ENCODE data around the gene ARID1B.
"Not testable (repeated sequence)": the region's sequence is repeated elsewhere in the genome, so short reads cannot be mapped to it uniquely, and the experiment has no call there.

Gene ARID1B

DNA sequence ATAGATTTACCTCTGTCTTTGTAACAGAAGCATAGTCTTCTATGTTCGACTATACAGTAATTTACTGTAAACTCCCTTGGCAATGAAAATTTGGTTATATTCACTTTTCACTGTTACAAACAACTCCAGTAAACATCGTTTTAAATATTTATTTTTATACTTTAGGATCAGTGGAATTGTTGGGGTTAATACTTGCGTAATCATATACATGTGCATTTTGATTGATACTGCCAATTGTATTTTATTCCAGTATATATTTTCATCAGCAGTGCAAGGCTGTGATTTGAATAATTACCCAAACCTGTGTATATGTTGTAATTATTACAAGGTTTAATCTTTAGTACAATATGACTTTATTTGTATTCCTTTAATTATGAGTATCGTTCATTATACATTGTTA, 255.7 kb downstream of the ARID1B start:
- DNase-seq, result no peak

DNA sequence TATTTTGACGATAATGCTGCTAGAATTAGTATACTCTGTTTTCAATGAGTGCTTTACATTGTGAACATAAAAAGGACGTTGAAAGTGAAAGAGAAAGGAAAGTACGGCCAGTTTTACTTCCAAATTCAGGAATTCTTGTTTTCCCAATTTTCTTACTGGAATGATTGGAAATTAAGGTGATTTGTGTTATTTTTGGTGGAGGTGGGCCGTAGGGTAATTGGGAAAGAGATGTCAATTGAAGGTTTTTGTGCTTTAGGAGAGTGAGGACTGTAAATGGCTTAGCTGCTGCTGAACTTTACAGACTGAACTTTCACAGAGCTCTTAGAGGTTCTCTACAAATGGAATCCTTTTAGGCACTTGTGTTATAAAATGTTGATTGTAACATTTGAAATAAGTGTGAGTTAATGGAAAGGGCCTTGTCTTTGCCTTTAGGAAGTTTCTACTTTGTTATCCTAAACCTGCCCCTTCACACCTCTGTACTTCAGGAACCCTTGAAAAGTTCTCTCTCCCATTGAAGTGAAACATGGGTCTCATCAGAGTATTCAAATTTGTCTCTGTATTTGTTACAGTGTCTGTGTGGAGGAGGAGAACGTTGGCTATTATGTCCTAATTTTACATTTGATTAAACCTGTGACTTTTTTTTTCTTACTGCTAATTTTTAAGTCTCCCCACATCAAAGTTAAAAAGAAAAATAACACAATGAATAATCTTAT, 256.4 kb downstream of the ARID1B start:
- DNase-seq, result no peak

DNA sequence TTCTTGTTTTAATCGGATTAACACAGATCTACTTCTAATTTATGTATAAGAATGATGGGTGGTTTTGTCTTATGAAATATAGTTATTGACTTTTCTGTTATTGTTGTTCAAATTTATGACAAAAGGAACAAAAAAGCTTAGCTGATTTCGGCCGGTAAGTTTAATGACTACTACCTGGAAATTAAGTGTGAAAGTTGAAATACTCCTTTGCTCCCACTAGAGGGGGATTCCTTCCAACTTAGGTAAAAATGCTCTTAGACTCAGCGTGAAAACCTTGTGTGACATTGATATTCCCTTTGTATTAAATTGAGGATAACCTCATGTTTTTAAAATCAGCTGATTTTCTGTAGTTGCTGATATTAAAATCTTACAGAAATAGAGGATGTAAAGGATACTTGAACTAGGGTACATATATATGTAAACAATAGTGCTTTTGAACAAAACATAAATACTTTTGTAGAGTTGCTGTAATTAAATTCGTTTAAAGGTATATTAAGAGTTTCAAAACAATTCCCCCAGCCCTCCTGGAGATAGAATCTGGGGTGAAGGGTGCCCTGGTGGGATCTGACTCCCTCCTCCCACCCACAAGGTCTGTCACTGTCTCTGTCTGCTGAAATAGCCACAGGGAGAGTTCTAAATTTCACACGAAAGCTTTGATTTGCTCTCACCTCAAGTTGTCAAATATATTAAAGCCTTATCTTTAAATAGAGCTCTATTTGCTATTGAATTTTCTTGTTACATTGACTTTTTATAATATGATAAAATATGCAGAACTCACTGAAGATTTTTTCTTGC, 257.5 kb downstream of the ARID1B start:
- DNase-seq, result no peak

DNA sequence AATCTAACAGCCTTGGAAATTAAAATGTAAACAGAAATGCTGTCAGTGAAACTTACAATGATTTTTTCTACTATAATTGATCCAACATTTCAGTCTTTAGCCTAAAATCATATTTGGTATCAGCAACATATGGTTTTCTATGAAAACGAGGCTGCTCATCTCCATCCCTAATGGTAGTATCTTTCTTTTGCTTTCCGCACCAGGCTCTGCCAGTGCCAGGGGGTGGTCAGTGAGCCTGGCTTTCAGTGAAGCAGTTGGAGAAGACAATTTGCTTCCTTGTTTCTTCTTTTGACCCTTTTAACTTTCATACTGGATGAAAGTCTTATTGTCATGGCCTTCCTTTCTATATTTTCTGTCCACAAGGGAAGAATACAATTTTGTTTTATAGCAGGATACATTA, 258.4 kb downstream of the ARID1B start:
- no peak for DNase-seq

DNA sequence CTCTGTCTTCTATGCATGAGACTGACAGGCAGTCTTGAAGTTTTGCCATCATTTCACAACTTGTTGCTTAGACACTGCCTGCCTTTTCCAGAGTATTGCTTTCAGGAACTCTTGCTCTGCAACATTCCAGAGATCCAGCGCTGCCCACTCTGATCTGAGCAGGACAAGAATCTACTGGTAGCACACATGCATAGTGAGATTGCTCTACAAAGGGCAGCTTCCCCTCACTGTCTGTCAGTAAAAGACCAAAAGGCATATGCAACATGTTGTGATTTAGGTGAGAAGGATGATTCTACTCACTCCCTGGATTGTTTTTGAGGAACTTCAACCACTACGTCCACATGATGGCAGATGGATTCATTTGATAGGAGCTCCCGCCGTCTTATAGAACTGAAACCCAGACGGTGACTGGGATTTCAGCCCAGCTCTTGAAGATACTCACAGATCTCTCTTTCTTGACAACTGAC, 259.1 kb downstream of the ARID1B start:
- DNase-seq, result no peak

DNA sequence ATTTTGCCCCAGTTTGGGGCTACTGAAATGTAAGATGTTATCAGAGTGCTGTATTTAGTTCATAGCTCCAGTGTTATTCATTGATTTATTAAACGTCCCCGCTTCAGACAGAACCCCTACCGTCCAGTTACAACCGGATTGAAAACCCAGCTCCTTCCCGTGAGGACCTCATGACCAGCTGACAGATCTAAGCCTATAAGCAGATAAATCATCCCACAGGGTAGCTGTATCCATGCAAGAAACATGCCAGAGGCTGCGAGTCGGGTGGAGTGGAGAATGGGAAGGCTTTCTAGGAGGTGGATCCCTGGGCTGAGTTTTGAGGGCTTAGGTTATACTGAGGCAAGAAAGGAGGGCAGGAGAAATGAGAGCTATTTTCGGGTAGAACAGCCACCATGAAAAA, 260.0 kb downstream of the ARID1B start:
- no peak for DNase-seq

DNA sequence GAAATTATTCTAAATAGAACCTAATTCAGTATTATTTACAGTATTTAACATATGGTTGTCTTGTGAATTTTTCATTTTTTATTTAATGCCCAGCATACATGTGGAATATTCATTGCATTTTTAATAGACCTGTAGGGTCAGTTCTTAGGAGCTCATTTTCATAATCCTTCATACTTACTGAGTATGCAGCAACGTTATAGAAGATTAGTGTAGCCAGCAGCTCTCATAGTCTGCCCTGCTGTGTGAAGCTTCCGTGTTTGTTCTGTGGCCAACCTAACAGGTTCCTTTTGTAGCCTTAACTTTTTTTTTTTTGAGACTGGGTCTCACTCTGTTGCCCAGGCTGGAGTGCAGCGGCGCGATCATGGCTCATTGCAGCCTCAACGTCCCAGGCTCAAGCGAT, 261.4 kb downstream of the ARID1B start:
- no peak for DNase-seq

DNA sequence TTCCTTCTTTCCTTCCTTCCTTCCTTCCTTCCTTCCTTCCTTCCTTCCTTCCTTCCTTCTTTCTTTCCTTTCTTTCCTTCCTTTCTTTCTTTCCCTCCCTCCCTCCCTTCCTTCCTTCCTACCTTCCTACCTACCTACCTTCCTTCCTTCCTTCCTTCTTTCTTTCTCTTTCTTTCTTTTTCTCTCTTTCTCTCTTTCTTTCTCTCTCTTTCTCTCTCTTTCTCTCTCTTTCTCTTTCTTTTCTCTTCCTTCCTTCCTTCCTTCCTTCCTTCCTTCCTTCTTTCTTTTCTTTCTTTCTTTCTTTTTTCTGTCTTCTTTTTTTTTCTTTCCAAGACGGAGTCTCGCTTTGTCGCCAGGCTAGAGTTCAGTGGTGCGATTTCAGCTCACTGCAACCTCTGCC, 262.5 kb downstream of the ARID1B start:
- DNase-seq, result not testable (repeated sequence)

DNA sequence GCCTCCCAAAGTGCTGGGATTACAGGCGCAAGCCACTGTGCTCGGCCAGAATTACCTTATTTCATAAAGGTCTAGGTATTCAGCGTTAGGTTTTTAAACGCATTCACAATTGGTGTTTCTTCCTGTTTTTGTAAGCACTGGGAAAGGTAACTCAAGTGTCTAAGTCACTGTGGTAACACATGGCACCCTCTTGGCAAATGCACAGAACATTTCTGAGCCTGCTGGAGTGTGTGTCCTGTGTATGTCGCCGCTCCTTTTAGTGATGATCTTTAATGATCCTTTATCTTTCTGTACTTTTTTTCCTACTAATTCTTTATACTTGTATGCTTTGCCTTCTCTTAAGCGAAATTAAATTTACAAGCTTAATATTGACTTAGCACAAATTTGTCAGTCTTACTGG, 263.0 kb downstream of the ARID1B start:
- no peak for DNase-seq

DNA sequence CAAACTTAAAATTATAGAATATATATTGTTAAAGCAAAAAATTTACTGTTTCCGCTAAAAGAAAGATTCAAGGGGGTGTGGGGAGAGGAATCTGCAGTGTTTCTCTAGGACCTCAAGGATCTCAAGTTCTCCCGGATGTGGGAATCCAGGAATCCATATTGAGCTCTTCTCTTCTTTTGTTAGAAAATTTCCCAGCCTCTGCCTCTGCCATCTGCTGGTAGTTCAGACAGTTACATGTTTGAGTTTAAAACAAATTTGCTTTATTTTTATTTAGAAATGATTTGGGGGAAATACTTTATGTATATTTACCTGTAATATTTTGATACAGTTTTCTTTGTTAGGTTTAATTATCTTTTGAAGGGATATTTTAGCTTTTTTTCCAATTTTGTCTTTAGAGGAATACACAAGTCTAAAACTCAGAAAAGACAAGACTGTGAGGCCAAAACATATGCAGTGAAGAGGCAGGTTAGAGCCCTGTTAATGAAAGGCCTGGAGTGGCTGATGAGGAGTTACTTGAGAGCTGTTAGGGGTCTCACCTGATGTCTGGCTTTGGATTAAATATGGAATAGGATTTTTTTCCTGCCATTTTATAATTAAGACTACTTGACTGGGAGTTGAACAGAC, 268.8 kb downstream of the ARID1B start:
- no peak for DNase-seq

DNA sequence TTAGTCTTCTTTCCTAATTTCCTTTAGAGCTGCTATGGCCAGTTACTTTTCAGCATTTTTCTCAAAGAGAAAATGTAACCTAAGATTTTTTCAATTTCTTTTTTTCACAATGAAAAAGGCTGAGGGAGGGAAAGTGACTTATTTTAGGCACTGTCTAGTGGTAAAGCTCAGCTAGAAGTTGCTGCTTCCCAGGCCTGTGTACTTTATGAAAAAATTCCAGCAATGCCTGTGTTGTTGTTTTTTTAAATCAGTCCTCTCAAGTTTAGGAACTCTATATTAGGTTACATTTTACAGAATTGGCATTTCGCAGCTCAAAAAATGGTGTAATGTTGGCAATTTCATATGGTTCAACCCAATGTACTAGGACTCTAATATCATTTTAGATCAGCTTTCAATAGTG, 269.6 kb downstream of the ARID1B start:
- no peak for DNase-seq

DNA sequence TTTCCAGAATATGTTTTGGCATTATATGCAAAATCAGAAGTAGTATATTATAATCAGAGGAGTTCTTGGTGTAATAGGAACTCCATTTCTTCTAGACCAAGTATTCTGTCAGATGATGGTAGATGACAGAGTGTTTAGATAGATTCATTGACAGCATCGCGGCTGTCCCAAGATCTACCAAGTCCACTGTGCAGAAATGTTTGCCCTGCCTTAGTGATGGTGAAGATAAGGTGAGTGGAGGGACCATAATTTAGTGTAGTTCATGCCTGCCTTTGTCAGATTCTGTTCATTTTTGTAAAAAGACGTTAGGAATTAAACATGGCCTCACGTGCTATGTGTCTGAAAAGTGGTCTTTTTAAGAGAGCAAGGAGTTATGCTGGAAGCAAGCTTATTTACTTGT, 270.1 kb downstream of the ARID1B start:
- no peak for DNase-seq

DNA sequence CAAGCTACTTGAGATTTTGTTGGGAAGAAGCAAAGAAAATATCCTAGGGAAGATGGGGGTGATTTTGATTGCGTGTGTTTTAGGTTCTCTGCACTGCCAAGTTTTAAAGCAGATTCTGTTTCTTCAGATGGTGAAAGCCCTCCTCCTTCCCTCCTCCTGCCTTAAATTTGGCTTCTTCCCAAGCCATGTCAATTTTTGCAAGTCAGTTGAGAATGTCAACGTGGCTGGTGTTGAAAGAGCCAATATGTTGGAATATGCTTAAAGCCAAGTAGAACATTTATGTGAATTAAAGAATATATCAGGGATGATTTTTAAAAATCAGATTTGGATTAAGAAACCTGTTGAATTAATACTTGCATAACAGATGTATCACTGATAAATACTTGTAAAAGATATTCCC, 270.8 kb downstream of the ARID1B start:
- DNase-seq, result no peak

DNA sequence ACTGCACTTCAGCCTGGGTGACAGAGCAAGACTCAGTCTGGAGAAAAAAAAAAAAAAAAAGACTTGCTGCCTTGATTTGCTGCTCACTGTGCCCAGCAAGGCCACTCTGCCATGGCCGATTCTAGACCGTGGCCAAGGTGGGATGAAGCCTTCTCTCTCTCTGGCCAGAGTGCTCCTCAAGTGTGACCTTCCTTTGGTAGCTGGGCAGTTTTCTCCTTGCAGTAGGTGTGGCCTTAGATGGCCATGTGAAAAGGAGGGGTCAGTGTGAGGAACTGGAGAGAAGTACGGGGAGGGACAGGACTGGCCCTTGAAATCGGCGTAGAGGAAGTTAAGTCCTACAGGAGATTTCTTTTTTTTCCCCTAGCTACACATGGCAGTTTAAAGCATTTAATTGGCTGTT, 272.0 kb downstream of the ARID1B start:
- no peak for DNase-seq

DNA sequence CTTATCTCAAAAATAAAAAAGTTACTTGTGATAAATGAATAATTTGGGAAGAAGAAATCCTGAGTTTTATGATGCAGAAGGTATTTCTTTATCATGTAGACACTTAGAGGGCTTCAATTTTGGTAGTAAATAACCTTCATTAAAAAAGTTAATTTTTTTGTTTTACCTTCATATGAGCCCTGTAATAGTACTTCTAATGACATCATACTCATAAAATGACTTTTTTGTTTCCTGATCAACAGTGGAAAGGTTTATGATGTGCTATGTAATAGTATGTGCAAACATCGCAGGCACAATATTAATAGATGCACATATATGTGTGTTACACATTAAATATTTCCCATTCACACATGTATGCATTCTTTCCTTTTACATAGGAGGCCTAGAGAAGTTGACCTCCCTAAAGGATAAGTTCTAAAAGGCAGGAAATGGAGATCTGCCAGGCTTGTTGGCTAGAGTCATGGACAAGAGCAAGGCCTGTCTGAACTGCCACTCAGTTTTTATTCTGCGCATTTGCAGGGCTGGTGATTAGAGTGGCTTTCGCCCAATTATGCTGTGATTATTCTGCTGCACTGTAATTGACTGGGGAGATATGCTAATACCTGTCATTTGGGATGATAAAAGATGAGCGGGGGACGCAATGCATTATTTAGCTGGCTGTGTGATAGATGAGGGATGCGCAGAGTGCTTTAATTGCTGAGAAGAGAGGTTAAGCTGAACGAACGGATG, 273.5 kb downstream of the ARID1B start:
- DNase-seq, result no peak

DNA sequence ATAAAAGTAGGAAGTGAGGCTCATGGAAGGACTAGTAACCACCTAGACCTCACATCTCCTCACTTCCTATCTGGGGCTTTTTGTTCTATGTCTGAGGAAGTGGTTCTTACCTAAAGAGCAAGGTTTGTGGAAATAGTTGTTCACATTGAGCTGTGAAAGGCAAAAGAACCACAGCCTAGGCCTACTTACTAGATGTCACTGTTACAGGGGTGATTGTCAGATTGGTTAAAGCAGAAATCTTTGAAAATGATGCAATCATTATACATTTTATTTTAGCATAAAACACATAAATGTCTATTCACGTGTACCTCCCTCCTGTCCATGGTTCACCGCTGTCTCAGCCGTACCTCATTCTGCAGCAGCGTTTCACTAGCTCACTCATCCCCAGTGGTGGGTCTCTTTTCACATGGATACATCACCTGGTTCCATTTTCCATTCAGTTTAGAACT, 277.4 kb downstream of the ARID1B start:
- peak; percentile 25 for DNase-seq

DNA sequence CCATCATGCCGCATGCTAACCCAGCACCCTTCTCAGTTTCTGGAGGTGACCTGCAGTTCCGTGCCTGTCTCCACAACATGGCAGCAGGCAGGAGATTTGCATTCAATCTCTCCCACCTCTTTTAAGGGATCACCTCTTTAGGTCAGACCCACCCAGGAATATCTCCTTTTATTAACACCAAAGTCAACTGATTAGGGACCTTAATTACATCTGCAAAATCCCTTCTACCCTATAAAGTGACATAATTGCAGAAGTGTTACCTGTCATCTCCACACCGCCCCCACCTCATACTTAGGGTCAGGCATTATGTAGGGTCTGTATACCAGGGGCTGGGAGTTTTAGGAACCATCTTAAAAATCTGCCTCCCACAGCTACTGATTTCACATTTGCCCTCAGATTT, 278.7 kb downstream of the ARID1B start:
- DNase-seq, result no peak

DNA sequence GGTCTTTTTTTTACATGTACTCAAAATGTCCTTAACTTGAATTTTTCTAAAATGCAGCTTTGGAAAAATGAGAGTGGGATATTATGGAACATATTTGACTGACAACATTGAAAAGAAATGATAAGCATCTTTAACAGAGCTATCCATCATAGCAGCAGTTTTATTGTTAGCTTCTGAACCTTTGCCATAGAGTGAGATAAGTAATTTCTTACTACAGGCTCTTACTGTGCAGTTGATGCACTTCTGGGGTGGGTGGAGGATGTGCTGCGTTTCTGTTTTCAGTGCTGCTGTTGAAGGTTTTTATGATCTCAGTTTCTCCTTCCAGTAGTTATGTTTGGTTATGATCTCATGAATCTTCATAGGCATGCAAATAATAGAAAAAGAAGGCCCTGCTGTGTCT, 279.1 kb downstream of the ARID1B start:
- DNase-seq, result peak; percentile 52

DNA sequence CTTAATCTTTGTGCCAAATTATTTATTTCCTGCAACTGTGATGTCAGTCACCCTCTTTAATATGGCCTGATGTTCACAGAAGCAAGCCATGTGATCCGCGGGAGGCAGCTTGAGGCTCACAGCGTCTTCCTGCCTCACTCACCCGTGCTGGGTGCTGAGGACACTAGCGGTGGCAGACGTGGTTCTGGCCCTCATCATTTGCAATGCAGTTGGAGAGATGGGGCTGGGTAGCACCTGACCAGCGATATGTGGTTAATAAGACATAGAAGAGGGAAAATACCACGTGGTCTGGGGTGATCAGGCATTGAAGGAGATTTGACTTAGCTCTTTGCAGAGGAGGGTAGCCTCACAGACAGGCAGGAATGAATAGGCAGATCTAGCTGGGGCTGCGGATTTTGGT, 281.4 kb downstream of the ARID1B start:
- DNase-seq, result no peak

DNA sequence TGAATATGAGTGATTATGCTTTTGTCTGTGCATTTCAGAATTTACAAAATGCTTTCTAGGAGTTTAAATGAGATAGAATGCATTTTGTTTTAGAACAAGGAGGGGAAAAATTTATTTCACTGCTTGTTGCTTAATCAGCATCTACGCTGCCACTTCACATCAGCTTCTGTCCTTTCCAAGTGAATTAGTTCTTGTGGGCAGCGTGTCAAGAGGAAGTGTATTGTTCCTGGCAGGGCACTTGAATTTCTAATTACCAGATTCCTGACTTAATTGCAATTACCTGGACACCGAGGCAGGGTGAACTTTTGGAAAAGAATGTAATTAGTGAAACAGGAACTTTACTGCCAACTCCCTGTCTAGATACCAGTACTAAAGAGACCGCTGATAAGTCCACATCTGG, 282.6 kb downstream of the ARID1B start:
- DNase-seq, result no peak

DNA sequence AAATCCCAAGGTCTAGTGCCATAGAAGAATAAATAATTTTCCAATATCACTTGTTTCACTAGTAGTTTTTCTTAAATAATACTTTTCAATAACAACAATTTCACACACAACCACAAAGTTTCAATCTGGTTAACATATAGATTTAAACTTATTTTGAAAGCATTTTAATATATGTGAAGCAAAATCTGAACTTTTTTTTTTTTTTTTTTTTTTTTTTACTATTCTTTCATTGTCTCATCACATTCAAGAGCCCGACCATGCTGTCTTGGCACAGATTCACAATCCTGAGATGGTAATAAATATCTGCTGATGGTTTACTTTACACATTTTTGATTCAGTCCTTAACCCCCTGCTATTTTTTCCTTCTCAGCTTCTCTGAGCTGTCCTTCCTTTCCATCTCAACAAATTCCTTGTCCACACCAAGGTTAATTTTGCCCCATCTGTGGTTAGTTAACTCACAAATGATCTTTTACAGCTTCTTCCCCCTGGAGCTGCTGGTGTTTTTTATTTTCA, 283.3 kb downstream of the ARID1B start:
- no peak for DNase-seq

DNA sequence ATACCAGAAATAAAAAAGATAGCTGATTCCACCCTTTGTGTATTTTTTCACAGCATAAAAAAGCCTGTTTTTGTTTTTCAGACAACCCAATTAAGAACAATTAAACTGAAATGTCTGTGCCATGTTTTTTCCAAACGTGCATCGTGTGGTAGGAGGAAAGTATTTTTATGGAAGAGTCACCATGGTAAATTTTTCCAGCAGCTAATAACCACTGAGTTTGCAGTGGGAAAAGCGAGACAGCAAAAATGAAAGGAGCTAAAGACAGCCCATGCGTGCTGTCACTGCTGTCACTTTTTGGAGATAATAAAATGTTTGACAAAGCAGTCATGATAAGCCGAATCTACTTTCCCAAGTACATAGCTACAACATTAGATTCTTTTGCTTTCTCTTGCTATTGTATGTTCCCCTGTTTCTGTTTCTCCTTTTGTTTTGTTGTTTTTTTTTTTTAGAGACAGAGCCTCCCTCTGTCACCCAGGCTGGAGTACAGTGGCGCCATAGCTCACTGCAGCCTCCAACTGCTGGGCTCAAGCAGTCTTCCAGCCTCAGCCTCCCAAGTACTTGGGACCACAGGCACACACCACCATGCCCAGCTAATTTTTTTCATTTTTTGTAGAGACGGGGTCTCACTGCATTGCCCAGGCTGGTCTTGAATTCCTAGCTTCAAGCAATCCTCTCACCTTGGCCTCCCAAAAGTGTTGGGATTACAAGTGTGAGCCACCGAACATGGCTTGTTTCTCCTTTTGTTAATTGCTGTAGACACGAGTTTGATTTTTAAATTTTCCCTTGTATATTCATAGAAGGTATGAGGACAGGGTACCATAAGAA, 284.8 kb downstream of the ARID1B start:
- DNase-seq, result no peak
